Progenitor cell of endocrine pancreas (in vitro differentiated cells): Measurements from ENCODE around the gene SEC22A. TPM values are rescaled to one million over a fixed set of nuclear protein-coding genes. Genes with fewer than 3 reads are reported as not detected.

Source experiments
- DNase-seq: peaks from one replicate; pipeline ENCODE4 v3.0.0; 2021; ENCODE audit warnings: low spot score; ENCODE audit not compliant: unreplicated experiment
- H3K27ac Mint-ChIP-seq: 2 replicates; pipeline ENCODE4 v1.8.0; 2021; ENCODE audit warnings: mild to moderate bottlenecking, moderate library complexity, mixed read lengths
- H3K27me3 Mint-ChIP-seq: 2 replicates; pipeline ENCODE4 v1.8.0; 2021; ENCODE audit warnings: mixed read lengths
- H3K36me3 Mint-ChIP-seq: 2 replicates; pipeline ENCODE4 v1.8.0; 2022; ENCODE audit warnings: mixed read lengths; ENCODE audit not compliant: insufficient read depth
- H3K4me1 Mint-ChIP-seq: 2 replicates; pipeline ENCODE4 v1.8.0; 2021; ENCODE audit warnings: low read depth, mixed read lengths
- H3K4me3 Mint-ChIP-seq: 2 replicates; pipeline ENCODE4 v1.8.0; 2021; ENCODE audit warnings: low read depth, mild to moderate bottlenecking, moderate library complexity, mixed read lengths
- H3K9me3 Mint-ChIP-seq: 2 replicates; pipeline ENCODE4 v1.8.0; 2021; ENCODE audit warnings: low read depth, mixed read lengths
- total RNA-seq: library from RNA; stranded (reverse); gene quantifications from 2 replicates; pipeline ENCODE4 v1.2.1, GENCODE V29; 2021
- TF ChIP-seq, protein P1 (sequence below): fragments of 200-600 bp; sonication (generic); IDR thresholded peaks from one replicate; pipeline ENCODE4 v1.5.0; 2021; ENCODE audit warnings: antibody characterized with exemption, mild to moderate bottlenecking; ENCODE audit not compliant: unreplicated experiment

The SEC22A gene
- total RNA-seq, 1 donor from 2014 or later: 14.0 TPM

DNA sequence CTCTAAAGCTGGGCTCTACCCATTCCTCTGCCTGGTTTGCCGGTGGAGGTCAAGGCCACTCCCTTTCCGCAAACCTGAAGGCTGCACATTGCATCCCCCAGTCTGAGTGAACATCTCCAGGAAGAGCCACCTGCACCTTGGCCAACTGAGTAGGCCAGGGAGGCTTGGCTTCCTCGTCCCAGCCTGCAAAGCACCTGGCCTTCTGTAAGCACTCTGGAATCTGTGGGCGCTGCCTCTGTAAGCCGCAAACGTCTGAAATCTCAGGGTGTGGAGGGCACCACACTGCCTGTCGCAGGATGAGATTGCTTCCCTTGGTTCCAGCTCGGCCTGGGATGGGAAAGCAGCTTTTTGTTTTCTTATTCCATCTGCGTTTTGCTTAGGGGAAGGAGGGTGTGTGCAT is 81.3 kb downstream of the SEC22A start:
- Mint-ChIP-seq H3K36me3 (peaks cover 1% of the 10 kb centered on the region), H3K4me1 (no peaks in the 10 kb centered on the region), H3K27ac (no peak overlapping the region), H3K27me3 (no peaks in the 10 kb centered on the region), H3K9me3 (no peaks in the 10 kb centered on the region), H3K4me3 (no peak overlapping the region)
- DNase-seq: no peak
- TF ChIP-seq, protein P1, sequence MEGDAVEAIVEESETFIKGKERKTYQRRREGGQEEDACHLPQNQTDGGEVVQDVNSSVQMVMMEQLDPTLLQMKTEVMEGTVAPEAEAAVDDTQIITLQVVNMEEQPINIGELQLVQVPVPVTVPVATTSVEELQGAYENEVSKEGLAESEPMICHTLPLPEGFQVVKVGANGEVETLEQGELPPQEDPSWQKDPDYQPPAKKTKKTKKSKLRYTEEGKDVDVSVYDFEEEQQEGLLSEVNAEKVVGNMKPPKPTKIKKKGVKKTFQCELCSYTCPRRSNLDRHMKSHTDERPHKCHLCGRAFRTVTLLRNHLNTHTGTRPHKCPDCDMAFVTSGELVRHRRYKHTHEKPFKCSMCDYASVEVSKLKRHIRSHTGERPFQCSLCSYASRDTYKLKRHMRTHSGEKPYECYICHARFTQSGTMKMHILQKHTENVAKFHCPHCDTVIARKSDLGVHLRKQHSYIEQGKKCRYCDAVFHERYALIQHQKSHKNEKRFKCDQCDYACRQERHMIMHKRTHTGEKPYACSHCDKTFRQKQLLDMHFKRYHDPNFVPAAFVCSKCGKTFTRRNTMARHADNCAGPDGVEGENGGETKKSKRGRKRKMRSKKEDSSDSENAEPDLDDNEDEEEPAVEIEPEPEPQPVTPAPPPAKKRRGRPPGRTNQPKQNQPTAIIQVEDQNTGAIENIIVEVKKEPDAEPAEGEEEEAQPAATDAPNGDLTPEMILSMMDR: no peak

DNA sequence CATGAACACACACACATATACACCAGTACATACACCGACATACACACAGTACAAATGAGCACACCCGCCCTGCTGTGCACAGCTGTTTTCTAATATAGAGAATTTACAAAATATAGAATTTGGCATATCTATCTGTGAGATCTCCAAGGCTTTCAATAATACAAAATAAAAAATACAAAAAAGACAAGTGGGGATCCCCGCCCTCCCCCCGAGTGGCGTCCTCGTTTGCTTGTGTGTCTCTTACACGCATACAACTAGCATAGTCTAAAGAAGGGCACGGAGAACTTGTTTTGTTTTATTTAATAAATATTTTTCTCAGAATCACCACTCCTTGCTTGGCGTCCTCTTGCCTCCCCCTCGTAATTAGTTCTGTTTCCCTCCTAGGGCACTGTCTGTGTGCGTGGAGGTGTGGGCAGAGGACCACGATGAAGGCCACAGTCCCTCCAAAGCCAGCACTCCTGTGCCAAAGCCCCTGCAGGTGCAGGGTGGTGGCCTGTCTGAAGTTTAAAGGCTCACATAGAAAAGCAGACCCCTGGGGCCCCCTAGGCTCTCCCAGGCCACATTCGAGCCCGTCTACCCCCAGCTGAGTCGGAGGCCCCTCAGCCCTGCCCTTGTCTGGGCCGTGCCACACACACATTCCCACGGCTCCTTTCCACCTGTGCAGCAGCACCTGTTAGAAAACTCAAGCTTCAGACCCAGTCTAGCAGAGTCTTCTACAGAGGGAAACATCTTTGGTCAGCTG is 82.1 kb downstream of the SEC22A start:
- Mint-ChIP-seq H3K36me3 (peaks cover 1% of the 10 kb centered on the region), H3K4me1 (no peaks in the 10 kb centered on the region), H3K27me3 (no peaks in the 10 kb centered on the region), H3K4me3 (no peak overlapping the region), H3K9me3 (no peaks in the 10 kb centered on the region), H3K27ac (no peak overlapping the region)
- no peak for DNase-seq
- TF ChIP-seq, protein P1: no peak

DNA sequence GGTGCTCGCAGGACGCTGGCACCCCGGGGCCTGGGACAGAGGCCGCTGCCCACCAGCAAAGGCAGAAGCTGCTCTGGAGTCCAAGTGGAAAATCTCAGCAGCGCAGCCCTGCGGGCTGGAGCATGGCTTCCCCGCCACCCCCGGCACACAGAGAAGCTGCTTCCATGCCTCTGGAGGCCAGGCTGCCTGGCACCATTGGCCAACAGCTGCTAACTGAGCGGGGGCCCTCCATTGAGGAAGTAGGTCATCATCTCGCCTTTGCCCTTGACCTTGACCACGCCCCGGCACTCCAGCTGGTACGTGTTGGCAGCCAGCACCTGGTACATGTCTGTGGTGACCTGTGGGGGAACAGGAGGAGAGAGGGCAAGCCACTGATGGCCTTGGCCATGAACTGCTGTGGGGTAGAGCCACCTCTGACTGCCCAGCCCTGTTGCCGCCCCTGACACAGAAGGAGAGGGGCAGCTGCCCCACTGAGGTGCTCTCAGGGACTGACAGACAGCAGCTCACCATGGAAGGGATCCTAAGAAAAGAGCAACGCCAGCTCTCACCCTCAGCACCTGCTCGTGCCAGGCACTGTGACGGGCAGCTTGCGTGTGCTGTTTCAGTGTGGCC is 82.8 kb downstream of the SEC22A start:
- Mint-ChIP-seq H3K4me1 (no peaks in the 10 kb centered on the region), H3K36me3 (peaks cover 1% of the 10 kb centered on the region), H3K27me3 (no peaks in the 10 kb centered on the region), H3K27ac (no peak overlapping the region), H3K4me3 (no peak overlapping the region), H3K9me3 (no peaks in the 10 kb centered on the region)
- TF ChIP-seq, protein P1: no peak
- DNase-seq: no peak

DNA sequence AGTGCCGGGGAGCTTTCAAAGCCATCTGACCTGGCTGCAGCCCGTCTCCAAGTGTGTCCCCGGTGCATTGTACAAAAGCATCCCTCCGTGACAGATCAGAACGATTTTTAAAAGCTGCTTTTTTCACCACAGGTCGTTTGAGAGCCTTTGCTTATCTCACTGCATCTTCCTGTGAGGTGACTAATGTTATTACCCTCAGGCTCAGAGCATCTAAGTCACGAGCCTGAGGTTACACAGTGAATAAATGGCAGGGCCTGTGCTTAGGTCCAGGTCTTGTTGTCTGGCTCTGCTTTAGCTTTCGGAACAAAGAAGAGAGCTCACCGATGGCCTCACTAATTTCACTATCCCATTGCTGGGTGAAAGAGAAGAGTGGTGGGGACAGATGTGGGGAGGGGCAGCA is 83.3 kb downstream of the SEC22A start:
- no peak for DNase-seq

DNA sequence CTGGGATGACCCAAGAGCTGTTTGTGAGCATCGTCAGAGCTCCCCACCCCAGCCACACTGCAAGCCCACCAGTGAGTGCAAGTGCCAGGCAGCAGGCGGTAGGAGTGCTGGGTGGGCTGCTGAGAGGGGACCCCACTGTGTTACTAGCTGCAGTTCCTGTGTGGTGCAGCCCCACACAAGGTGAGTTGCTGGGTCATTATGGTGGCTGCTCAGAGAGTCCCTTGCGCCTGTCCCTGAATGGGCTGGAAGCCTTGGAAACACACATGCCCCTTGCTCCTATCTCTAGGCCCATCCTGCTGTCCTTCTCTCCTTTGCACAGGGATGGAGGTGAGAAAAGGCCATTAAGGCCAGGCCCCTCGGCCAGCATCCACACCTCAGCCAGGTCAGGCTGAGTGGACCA is 83.7 kb downstream of the SEC22A start:
- no peak for DNase-seq
- Mint-ChIP-seq H3K27me3 (no peaks in the 10 kb centered on the region), H3K36me3 (peaks cover 8% of the 10 kb centered on the region), H3K4me1 (no peaks in the 10 kb centered on the region), H3K27ac (no peak overlapping the region), H3K4me3 (no peak overlapping the region), H3K9me3 (no peaks in the 10 kb centered on the region)
- TF ChIP-seq, protein P1: no peak

More for the DNA sequence above, 83.3 kb downstream of the SEC22A start:
- Mint-ChIP-seq H3K27me3 (no peaks in the 10 kb centered on the region), H3K9me3 (no peaks in the 10 kb centered on the region), H3K4me3 (no peak overlapping the region), H3K4me1 (no peaks in the 10 kb centered on the region), H3K27ac (no peak overlapping the region), H3K36me3 (peaks cover 7% of the 10 kb centered on the region)
- TF ChIP-seq, protein P1: no peak
